HCT116 (cell line): ENCODE measurements around the gene INSL6. TPM values are rescaled to one million over a fixed set of nuclear protein-coding genes. Genes with fewer than 3 reads are reported as not detected.

Experiments used
- ATAC-seq: fragments of 200-7000 bp; cut with Tn5 transposase; 2 replicates; pipeline ENCODE4 v1.9.1; 2020; ENCODE audit warnings: mild to moderate bottlenecking, moderate library complexity
- BruUV-seq: library from RNA; stranded (reverse); fragments of 400-500 nt; replicated peaks from 2 replicates; lab custom pipeline; 2021; lab: Mats Ljungman, UMichigan
- CTCF ChIA-PET: fragments of 300-600 bp; sonication (Branson Sonifier 250); formaldehyde crosslinking; loops from one replicate; lab custom pipeline; 2021; ENCODE audit warnings: antibody characterized with exemption; lab: Charles Lee
- POLR2A ChIA-PET: fragments of 300-600, 350-600 bp; sonication (Branson Sonifier 250); formaldehyde crosslinking; loops from one replicate; lab custom pipeline; 2021; ENCODE audit warnings: antibody characterized with exemption; lab: Charles Lee
- RAD21 ChIA-PET, 2 experiments: fragments of 300-600 bp; sonication (Branson Sonifier 250); formaldehyde crosslinking; loops; one replicate each; lab custom pipeline; 2023; ENCODE audit warnings: low total read pairs in 2 of 2; ENCODE audit not compliant: uncharacterized antibody in 2 of 2, unreplicated experiment in 2 of 2, low non-redundant PET in 1 of 2; lab: Charles Lee
- DNase-seq: peaks from one replicate; pipeline ENCODE4 v3.0.0-alpha.2; 2010; ENCODE audit warnings: low read depth, low spot score
- H2AFZ ChIP-seq: fragments of 200-600 bp; shearing (Covaris generic), sonication (generic); 2 replicates; pipeline ENCODE4 v1.6.1; 2017; ENCODE audit warnings: low read depth, mixed run types, mixed read lengths, antibody characterized with exemption, low read length; ENCODE audit not compliant: poor library complexity, severe bottlenecking
- H3K27ac ChIP-seq: 2 replicates; pipeline ENCODE4 v1.5.1; 2012; ENCODE audit warnings: low read depth, low read length
- H3K27me3 ChIP-seq: fragments of 200-600 bp; sonication (generic); 2 replicates; pipeline ENCODE4 v1.6.1; 2016; ENCODE audit warnings: mixed run types, low read length, mixed read lengths; ENCODE audit not compliant: insufficient read depth
- H3K36me3 ChIP-seq, 2 experiments: fragments of 200-500 bp in 1 of 2; fragments of 200-600 bp in 1 of 2; sonication (Bioruptor generic) in 1 of 2; sonication (generic) in 1 of 2; 2 replicates each; pipeline versions ENCODE4 v1.5.1 to v1.6.1; 2014 to 2016; ENCODE audit warnings: low read length in 2 of 2, inconsistent platforms in 1 of 2, mixed read lengths in 1 of 2, mixed run types in 1 of 2; ENCODE audit not compliant: insufficient read depth in 2 of 2, control insufficient read depth in 1 of 2
- H3K4me1 ChIP-seq, 2 experiments: fragments of 200-600 bp in 1 of 2; sonication (generic) in 1 of 2; 2 replicates each; pipeline versions ENCODE4 v1.5.1 to v1.6.1; 2012 to 2017; ENCODE audit warnings: low read length in 2 of 2, inconsistent platforms in 1 of 2, mild to moderate bottlenecking in 1 of 2, mixed read lengths in 1 of 2, mixed run types in 1 of 2, moderate library complexity in 1 of 2; ENCODE audit not compliant: insufficient read depth in 2 of 2, control insufficient read depth in 1 of 2
- H3K4me2 ChIP-seq: fragments of 200-600 bp; sonication (generic); 2 replicates; pipeline ENCODE4 v1.6.1; 2017; ENCODE audit warnings: mixed run types, low read length, mixed read lengths
- H3K4me3 ChIP-seq, 2 experiments: fragments of 200-600 bp in 1 of 2; sonication (generic) in 1 of 2; replicated peaks in 1 of 2; 2 replicates each; pipeline ENCODE4 v1.5.1; 2011 to 2016; ENCODE audit warnings: low read length in 2 of 2, control low read depth in 1 of 2, low read depth in 1 of 2, mild to moderate bottlenecking in 1 of 2, mixed read lengths in 1 of 2, mixed run types in 1 of 2
- H3K79me2 ChIP-seq: fragments of 200-600 bp; sonication (generic); 2 replicates; pipeline ENCODE4 v1.6.1; 2017; ENCODE audit warnings: mild to moderate bottlenecking, mixed run types, low read length, moderate library complexity, mixed read lengths; ENCODE audit not compliant: insufficient read depth
- H3K9ac ChIP-seq: fragments of 200-600 bp; sonication (generic); 2 replicates; pipeline ENCODE4 v1.6.1; 2016; ENCODE audit warnings: low read length, mixed read lengths
- H3K9me2 ChIP-seq: fragments of 200-600 bp; sonication (generic), shearing (Covaris generic); 2 replicates; pipeline ENCODE4 v1.6.1; 2017; ENCODE audit warnings: mixed run types, mild to moderate bottlenecking, moderate library complexity; ENCODE audit not compliant: insufficient read depth
- H3K9me3 ChIP-seq, 2 experiments: fragments of 200-500 bp in 1 of 2; fragments of 200-600 bp in 1 of 2; sonication (Bioruptor generic) in 1 of 2; sonication (generic) in 1 of 2; 2 replicates each; pipeline ENCODE4 v1.6.1; 2014 to 2017; ENCODE audit warnings: low read length in 2 of 2, mixed read lengths in 2 of 2, inconsistent platforms in 1 of 2, low read depth in 1 of 2, mild to moderate bottlenecking in 1 of 2, mixed run types in 1 of 2, moderate library complexity in 1 of 2; ENCODE audit not compliant: control insufficient read depth in 1 of 2, insufficient read depth in 1 of 2
- H4K20me1 ChIP-seq: fragments of 200-600 bp; sonication (generic), shearing (Covaris generic); 2 replicates; pipeline ENCODE4 v1.6.1; 2017; ENCODE audit warnings: mixed run types, mild to moderate bottlenecking, moderate library complexity; ENCODE audit not compliant: insufficient read depth
- CBX3 ChIP-seq: IDR thresholded peaks from 2 replicates; pipeline ENCODE4 v1.6.1; 2012; ENCODE audit warnings: low read depth
- EGR1 ChIP-seq: IDR thresholded peaks from 2 replicates; pipeline ENCODE4 v1.6.1; 2012; ENCODE audit warnings: low read depth
- EZH2 ChIP-seq: fragments of 200-600 bp; sonication (generic); IDR thresholded peaks from 2 replicates; pipeline ENCODE4 v1.6.1; 2017; ENCODE audit warnings: antibody characterized with exemption, mixed run types
- EZH2phosphoT487 ChIP-seq: fragments of 200-600 bp; IDR thresholded peaks from 2 replicates; pipeline ENCODE4 v1.6.1; 2018; ENCODE audit warnings: antibody characterized with exemption, borderline replicate concordance
- FOSL1 ChIP-seq: IDR thresholded peaks from 2 replicates; pipeline ENCODE4 v1.6.1; 2012; ENCODE audit warnings: low read depth
- JUND ChIP-seq: IDR thresholded peaks from 2 replicates; pipeline ENCODE4 v1.6.1; 2012
- POLR2A ChIP-seq: IDR thresholded peaks from 2 replicates; pipeline ENCODE4 v1.7.0; 2011; ENCODE audit warnings: borderline replicate concordance; ENCODE audit not compliant: insufficient read depth, insufficient read length; ENCODE audit errors: extremely low read depth
- POLR2AphosphoS5 ChIP-seq: IDR thresholded peaks from 2 replicates; pipeline ENCODE4 v1.6.1; 2011; ENCODE audit warnings: mild to moderate bottlenecking, low read depth, low read length, moderate library complexity
- SIN3A ChIP-seq: IDR thresholded peaks from 2 replicates; pipeline ENCODE4 v1.6.1; 2012; ENCODE audit warnings: low read depth
- TCF7L2 ChIP-seq: IDR thresholded peaks from 2 replicates; pipeline ENCODE4 v1.7.0; 2011; ENCODE audit warnings: borderline replicate concordance, inconsistent platforms; ENCODE audit not compliant: insufficient read depth, insufficient read length; ENCODE audit errors: extremely low read depth
- YY1 ChIP-seq: IDR thresholded peaks from 2 replicates; pipeline ENCODE4 v1.6.1; 2011; ENCODE audit warnings: low read length, low read depth, moderate library complexity, mild to moderate bottlenecking; ENCODE audit not compliant: insufficient replicate concordance; ENCODE audit errors: extremely low read depth
- ZFX ChIP-seq: fragments of 450-650 bp; IDR thresholded peaks from 2 replicates; pipeline ENCODE4 v1.6.1; 2017
- ZNF274 ChIP-seq: fragments of 200-500 bp; sonication (Bioruptor generic); IDR thresholded peaks from 2 replicates; pipeline ENCODE4 v1.6.1; 2014; ENCODE audit warnings: mild to moderate bottlenecking, low read depth, low read length, inconsistent platforms
- intact Hi-C: fragments of 100-400 bp; cut with micrococcal nuclease; formaldehyde crosslinking; loops from 2 replicates; pipeline ENCODE4 v1.10.0; 2022
- total RNA-seq: library from RNA; stranded (reverse); gene quantifications from one replicate; pipeline ENCODE4 v1.2.1, GENCODE V29; 2021; ENCODE audit not compliant: unreplicated experiment
- TF ChIP-seq, protein P1 (sequence below): IDR thresholded peaks from 2 replicates; pipeline ENCODE4 v1.6.1; 2012; ENCODE audit warnings: low read depth
- TF ChIP-seq, protein P2 (sequence below): IDR thresholded peaks from 2 replicates; pipeline ENCODE4 v1.6.1; 2012
- TF ChIP-seq, protein P3 (sequence below), 3 experiments: fragments of 200-600 bp in 1 of 3; sonication (generic) in 1 of 3; IDR thresholded peaks in 2 of 3; conservative IDR thresholded peaks in 1 of 3; 2 replicates each; pipeline ENCODE4 v1.5.1; 2012 to 2017; ENCODE audit warnings: low read depth in 2 of 3, low read length in 2 of 3, antibody characterized with exemption in 1 of 3, borderline replicate concordance in 1 of 3, control low read depth in 1 of 3, mild to moderate bottlenecking in 1 of 3, mixed read lengths in 1 of 3, mixed run types in 1 of 3, moderate library complexity in 1 of 3; ENCODE audit not compliant: insufficient read depth in 1 of 3
- TF ChIP-seq, protein P4 (sequence below): IDR thresholded peaks from 2 replicates; pipeline ENCODE4 v1.6.1; 2012

The INSL6 gene
- total RNA-seq, 1 experiment from 2014 or later: not detected

DNA sequence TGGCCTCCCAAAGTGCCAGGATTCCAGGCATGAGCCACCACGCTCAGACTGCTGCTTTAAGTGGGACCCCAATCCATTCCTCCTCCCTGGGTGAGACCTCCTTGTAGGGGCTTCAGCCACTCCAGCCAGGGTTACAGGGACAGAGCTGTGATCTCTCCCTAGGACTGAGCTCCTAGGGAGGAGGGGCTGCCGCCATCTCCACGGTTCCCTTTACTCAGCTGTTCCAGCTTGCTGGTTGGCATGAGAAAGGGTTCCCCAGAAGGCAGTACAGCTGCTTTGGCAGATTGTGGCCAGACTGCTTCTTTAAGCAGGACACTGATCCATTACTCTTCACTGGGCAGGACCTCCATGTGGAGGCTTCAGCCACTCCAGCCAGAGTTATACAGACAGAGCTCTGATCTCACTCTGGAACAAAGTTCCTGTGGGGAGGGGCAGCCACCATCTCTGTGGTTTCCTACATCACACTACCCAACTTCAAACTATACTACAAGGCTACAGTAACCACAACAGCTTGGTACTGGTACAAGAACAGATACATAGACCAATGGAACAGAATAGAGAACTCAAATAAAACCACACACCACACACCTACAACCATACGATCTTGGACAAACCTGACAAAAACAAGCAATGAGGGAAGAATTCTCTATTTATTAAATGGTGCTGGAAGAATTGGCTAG lies 7.2 kb downstream of the INSL6 start:
- no TSS peak for BruUV-seq
- H2AFZ ChIP-seq: no peak overlapping the region
- H3K36me3 ChIP-seq: no peaks in the 10 kb centered on the region
- H3K9me3 ChIP-seq: no peaks in the 10 kb centered on the region
- H3K27ac ChIP-seq: no peak overlapping the region
- no peak overlapping the region for H3K4me2 ChIP-seq
- ChIA-PET RAD21 (no interaction called here), CTCF (interaction anchor here (2.5 kb wide), 1 partner anchor 8 kb away, joined by 10 read pairs; no protein-coding TSS in a partner anchor), POLR2A (no interaction called here)
- H3K9ac ChIP-seq: no peak overlapping the region
- H3K27me3 ChIP-seq: no peaks in the 10 kb centered on the region
- intact Hi-C loops: no loop called here
- no peak overlapping the region for H3K4me3 ChIP-seq
- no peak for ATAC-seq
- no peak for DNase-seq
- TF ChIP-seq POLR2AphosphoS5 (no peak), EGR1 (no peak), EZH2 (no peak), SIN3A (no peak), ZFX (no peak), YY1 (no peak), JUND (no peak), TCF7L2 (no peak), ZNF274 (no peak), CBX3 (no peak), EZH2phosphoT487 (no peak), POLR2A (no peak), FOSL1 (no peak)
- TF ChIP-seq, protein P1, sequence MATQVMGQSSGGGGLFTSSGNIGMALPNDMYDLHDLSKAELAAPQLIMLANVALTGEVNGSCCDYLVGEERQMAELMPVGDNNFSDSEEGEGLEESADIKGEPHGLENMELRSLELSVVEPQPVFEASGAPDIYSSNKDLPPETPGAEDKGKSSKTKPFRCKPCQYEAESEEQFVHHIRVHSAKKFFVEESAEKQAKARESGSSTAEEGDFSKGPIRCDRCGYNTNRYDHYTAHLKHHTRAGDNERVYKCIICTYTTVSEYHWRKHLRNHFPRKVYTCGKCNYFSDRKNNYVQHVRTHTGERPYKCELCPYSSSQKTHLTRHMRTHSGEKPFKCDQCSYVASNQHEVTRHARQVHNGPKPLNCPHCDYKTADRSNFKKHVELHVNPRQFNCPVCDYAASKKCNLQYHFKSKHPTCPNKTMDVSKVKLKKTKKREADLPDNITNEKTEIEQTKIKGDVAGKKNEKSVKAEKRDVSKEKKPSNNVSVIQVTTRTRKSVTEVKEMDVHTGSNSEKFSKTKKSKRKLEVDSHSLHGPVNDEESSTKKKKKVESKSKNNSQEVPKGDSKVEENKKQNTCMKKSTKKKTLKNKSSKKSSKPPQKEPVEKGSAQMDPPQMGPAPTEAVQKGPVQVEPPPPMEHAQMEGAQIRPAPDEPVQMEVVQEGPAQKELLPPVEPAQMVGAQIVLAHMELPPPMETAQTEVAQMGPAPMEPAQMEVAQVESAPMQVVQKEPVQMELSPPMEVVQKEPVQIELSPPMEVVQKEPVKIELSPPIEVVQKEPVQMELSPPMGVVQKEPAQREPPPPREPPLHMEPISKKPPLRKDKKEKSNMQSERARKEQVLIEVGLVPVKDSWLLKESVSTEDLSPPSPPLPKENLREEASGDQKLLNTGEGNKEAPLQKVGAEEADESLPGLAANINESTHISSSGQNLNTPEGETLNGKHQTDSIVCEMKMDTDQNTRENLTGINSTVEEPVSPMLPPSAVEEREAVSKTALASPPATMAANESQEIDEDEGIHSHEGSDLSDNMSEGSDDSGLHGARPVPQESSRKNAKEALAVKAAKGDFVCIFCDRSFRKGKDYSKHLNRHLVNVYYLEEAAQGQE: no peak
- TF ChIP-seq, protein P2, sequence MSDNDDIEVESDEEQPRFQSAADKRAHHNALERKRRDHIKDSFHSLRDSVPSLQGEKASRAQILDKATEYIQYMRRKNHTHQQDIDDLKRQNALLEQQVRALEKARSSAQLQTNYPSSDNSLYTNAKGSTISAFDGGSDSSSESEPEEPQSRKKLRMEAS: no peak
- TF ChIP-seq, protein P3, sequence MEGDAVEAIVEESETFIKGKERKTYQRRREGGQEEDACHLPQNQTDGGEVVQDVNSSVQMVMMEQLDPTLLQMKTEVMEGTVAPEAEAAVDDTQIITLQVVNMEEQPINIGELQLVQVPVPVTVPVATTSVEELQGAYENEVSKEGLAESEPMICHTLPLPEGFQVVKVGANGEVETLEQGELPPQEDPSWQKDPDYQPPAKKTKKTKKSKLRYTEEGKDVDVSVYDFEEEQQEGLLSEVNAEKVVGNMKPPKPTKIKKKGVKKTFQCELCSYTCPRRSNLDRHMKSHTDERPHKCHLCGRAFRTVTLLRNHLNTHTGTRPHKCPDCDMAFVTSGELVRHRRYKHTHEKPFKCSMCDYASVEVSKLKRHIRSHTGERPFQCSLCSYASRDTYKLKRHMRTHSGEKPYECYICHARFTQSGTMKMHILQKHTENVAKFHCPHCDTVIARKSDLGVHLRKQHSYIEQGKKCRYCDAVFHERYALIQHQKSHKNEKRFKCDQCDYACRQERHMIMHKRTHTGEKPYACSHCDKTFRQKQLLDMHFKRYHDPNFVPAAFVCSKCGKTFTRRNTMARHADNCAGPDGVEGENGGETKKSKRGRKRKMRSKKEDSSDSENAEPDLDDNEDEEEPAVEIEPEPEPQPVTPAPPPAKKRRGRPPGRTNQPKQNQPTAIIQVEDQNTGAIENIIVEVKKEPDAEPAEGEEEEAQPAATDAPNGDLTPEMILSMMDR (IDR thresholded peaks at IDR 0.05 in 2 of 3, conservative IDR thresholded peaks at IDR 0.05 in 1 of 3; ENCODE audit: borderline replicate concordance in 1 of 3, insufficient read depth in 1 of 3, low read depth in 2 of 3, low read length in 2 of 3): no peak
- TF ChIP-seq, protein P4, sequence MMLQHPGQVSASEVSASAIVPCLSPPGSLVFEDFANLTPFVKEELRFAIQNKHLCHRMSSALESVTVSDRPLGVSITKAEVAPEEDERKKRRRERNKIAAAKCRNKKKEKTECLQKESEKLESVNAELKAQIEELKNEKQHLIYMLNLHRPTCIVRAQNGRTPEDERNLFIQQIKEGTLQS: no peak
- H3K79me2 ChIP-seq: no peaks in the 10 kb centered on the region
- no peaks in the 10 kb centered on the region for H3K9me2 ChIP-seq
- H3K4me1 ChIP-seq: no peaks in the 10 kb centered on the region
- no peaks in the 10 kb centered on the region for H4K20me1 ChIP-seq
